Tibial nerve (tissue), 3 donors: Measurements from ENCODE around the gene PTPRO.

Experiments used
- POLR2A ChIP-seq, 2 donors: fragments of 450-650 bp; IDR thresholded peaks; one replicate each; pipeline ENCODE4 v1.6.1; 2017; ENCODE audit warnings: antibody characterized with exemption in 2 of 2, mild to moderate bottlenecking in 2 of 2, moderate library complexity in 2 of 2
- TF ChIP-seq, protein P1 (sequence below), 5 experiments: fragments of 200-600 bp in 3 of 5; fragments of 450-650 bp in 2 of 5; sonication (generic) in 3 of 5; IDR thresholded peaks; one replicate each; pipeline ENCODE4 v1.5.1; 2016 to 2019; ENCODE audit warnings: antibody characterized with exemption in 5 of 5, mild to moderate bottlenecking in 3 of 5, moderate library complexity in 2 of 5

GRCh38 chr12:15545334-15545733, 223.0 kb downstream of the PTPRO start:
- TF ChIP-seq, protein P1, sequence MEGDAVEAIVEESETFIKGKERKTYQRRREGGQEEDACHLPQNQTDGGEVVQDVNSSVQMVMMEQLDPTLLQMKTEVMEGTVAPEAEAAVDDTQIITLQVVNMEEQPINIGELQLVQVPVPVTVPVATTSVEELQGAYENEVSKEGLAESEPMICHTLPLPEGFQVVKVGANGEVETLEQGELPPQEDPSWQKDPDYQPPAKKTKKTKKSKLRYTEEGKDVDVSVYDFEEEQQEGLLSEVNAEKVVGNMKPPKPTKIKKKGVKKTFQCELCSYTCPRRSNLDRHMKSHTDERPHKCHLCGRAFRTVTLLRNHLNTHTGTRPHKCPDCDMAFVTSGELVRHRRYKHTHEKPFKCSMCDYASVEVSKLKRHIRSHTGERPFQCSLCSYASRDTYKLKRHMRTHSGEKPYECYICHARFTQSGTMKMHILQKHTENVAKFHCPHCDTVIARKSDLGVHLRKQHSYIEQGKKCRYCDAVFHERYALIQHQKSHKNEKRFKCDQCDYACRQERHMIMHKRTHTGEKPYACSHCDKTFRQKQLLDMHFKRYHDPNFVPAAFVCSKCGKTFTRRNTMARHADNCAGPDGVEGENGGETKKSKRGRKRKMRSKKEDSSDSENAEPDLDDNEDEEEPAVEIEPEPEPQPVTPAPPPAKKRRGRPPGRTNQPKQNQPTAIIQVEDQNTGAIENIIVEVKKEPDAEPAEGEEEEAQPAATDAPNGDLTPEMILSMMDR (IDR thresholded peaks at IDR 0.05), result no peak
- no peak for TF ChIP-seq POLR2A (IDR thresholded peaks at IDR 0.05)
